Lower leg skin (tissue), 3 donors: ENCODE results near the gene EMP3.

Experiments
- POLR2A ChIP-seq, 2 donors: fragments of 450-650 bp; IDR thresholded peaks; one replicate each; pipeline ENCODE4 v1.6.1; 2016 to 2017; ENCODE audit warnings: antibody characterized with exemption in 2 of 2, mild to moderate bottlenecking in 1 of 2, moderate library complexity in 1 of 2
- TF ChIP-seq, protein P1 (sequence below), 3 donors: fragments of 450-650 bp; IDR thresholded peaks; one replicate each; pipeline ENCODE4 v1.5.1; 2016; ENCODE audit warnings: antibody characterized with exemption in 3 of 3, mild to moderate bottlenecking in 3 of 3, moderate library complexity in 2 of 3

DNA sequence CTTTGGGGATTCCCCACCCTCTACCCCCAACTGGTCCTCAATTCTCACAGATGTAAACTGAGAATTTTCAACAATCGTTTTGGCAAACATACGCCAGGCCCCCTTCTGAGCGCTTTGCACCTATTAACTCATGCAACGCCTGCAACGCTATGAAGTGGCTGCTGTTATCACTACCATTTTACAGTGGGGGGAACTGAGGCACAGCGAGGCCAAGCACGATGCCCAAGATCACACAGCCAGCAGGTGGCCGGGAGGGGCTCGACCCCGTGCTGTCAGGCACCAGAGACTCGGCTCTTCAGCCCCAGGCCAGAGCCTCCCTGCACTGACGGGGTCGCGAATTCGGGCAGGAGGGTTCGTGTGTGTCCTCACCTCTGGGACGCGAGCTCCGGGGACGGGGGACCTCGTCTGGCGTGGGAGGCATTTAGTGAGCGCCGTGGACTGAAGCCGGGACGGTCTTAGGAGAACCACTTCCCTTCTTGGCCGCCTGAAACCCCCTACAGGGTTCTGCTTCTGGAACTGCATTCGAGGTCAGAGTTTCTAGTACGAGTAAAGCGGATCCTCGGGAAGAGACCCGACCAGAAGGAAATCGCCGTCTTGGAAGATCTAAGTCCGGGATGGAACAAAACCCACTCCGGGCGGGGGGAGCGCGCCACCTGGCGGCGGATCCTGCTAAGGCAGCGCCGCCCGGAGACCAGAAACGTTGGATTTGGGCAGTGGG lies 34.4 kb upstream of the EMP3 start:
- TF ChIP-seq POLR2A (IDR thresholded peaks at IDR 0.05), result no peak
- TF ChIP-seq, protein P1, sequence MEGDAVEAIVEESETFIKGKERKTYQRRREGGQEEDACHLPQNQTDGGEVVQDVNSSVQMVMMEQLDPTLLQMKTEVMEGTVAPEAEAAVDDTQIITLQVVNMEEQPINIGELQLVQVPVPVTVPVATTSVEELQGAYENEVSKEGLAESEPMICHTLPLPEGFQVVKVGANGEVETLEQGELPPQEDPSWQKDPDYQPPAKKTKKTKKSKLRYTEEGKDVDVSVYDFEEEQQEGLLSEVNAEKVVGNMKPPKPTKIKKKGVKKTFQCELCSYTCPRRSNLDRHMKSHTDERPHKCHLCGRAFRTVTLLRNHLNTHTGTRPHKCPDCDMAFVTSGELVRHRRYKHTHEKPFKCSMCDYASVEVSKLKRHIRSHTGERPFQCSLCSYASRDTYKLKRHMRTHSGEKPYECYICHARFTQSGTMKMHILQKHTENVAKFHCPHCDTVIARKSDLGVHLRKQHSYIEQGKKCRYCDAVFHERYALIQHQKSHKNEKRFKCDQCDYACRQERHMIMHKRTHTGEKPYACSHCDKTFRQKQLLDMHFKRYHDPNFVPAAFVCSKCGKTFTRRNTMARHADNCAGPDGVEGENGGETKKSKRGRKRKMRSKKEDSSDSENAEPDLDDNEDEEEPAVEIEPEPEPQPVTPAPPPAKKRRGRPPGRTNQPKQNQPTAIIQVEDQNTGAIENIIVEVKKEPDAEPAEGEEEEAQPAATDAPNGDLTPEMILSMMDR (IDR thresholded peaks at IDR 0.05), result peak in 1 of 3 donors; percentile 70
